ENCODE measurements around the gene SLC39A8. TPM values are rescaled to one million over a fixed set of nuclear protein-coding genes. Genes with fewer than 3 reads are reported as not detected.

The SLC39A8 gene
- 32.6 and 35.3 TPM in 2 replicates for polyA plus RNA-seq (2013)

DNA sequence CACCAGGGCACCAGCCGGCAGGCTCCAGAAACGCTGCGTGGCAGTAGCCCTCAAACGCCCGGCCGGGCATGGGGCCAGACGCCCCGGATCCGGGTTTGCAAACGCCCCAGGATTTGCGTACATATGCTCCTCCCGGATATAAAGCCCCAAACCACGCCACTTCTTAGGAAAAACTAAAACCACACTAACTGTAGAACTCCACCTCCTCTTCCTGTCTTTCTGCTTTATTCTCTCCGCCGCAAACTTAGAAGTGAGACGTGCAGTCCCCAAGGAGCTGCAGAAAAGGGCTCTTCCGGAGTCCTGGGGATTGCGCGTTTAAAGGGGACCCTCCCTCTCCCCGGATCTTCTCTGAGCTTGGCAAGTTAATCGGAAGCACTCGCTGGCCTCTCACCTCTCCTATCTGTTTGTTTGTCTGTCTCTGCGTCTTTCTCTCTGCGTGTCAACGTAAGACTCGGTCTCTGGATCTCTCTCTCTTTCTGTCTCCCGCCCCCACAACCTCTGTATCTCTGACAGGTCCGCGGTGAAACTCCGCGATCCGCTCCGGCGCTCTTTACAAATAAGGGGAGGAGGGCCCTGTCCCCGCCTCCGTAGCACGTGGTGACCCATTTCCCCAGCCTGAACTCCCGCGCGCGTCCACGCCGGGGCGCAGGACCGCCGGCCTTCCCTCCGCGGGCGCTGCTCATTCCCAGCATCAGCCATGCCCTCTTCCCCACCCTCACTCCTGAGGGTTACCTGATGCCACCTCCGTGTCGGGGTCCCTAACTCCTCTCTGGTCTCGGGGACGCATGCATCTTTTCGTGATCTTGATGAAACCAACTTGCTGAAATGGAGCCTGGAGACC, at the start of gene SLC39A8:
TSS of gene SLC39A8 (minus strand) at position 529 of the 841 bp plus-strand sequence. CDS start 820 bp downstream, outside the sequence.
- peak within 1 kb of the TSS; percentile 85 for H4K91ac ChIP-seq (ENCODE audit: low read depth, low read length)

DNA sequence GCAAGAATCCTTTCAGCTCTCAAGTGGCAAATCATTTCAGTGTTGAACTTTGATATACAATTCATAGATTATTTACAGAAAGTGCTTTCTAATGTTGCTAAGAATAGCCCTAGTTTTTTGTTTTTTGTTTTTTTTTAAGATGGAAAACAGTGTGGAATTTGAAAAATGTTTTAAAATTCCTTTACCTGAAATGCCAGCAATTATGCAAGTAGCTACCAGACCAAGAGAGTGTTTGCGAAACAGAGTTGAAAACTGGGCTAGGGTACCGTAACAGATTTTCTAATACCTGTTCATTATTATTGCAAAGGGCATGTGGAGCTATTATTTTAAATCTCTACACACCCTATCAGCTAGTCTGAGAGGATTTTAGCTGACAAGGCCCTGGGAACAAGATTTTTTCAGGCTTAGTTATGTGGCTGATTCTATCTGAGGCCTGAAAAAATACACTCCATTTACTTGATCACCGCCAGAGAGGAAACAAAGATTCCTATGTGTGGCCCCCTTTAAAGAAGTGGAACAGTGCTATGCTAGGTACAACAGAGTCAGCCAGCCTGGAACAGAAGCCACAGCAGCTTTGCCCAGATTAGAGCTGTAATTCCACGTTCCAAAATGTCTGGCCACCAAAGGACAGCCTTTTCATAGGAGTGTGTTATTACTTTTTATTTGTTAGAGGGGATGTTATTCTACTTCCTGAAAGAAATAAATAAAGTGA, 46.9 kb upstream of the SLC39A8 start:
- Histone ChIP-seq H2AFZ (ENCODE audit: insufficient read depth, low read length, poor library complexity) (peak overlapping the region; percentile 66), H2BK12ac (ENCODE audit: low read length) (peak overlapping the region; percentile 50), H3K79me1 (ENCODE audit: low read length) (peaks cover 8% of the 10 kb centered on the region), H3K27ac (ENCODE audit: low read depth, low read length) (peak overlapping the region; percentile 87), H3K4me3 (ENCODE audit: low read depth, low read length) (no peak overlapping the region), H3K36me3 (ENCODE audit: control insufficient read depth in 1 of 2, insufficient read depth in 2 of 2, low read length in 2 of 2) (no peaks in the 10 kb centered on the region), H4K8ac (ENCODE audit: low read depth, low read length) (peak overlapping the region; percentile 61), H2BK5ac (ENCODE audit: low read depth, low read length, poor library complexity) (peak overlapping the region; percentile 72), H3K27me3 (ENCODE audit: insufficient read depth, low read length) (no peaks in the 10 kb centered on the region), H3K4me1 (ENCODE audit: control insufficient read depth in 1 of 2, insufficient read depth in 2 of 2, low read length in 2 of 2) (peaks cover 2 to 5% of the 10 kb centered on the region in 2 experiments), H2BK120ac (ENCODE audit: insufficient read depth, low read length, poor library complexity) (peak overlapping the region; percentile 92), H2AK5ac (ENCODE audit: low read length) (no peak overlapping the region), H3K18ac (ENCODE audit: low read length) (no peak overlapping the region), H3K4me2 (ENCODE audit: low read length) (peak overlapping the region; percentile 50), H4K12ac (ENCODE audit: low read depth, low read length) (peak overlapping the region; percentile 43), H4K91ac (ENCODE audit: low read depth, low read length) (peak overlapping the region; percentile 76), H3K4ac (ENCODE audit: low read depth, low read length) (peak overlapping the region; percentile 27), H3K9me3 (ENCODE audit: insufficient read depth, low read depth, low read length) (no peaks in the 10 kb centered on the region), H3K9ac (ENCODE audit: low read length) (no peak overlapping the region), H3K23ac (ENCODE audit: low read length) (no peak overlapping the region), H3K14ac (ENCODE audit: low read length) (peak overlapping the region; percentile 34), H3K79me2 (ENCODE audit: control insufficient read depth, insufficient read depth, low read length, poor library complexity) (no peaks in the 10 kb centered on the region)
- DNase-seq: peak in 1 of 2 donors; percentile 54
- WGBS (ENCODE audit: extremely low coverage, insufficient coverage, insufficient read length): no CpG with 5 or more reads among the region's 4 CpGs

More for the DNA sequence above, at the start of gene SLC39A8:
- Histone ChIP-seq H3K18ac (ENCODE audit: low read length) (peak within 1 kb of the TSS; percentile 92), H4K12ac (ENCODE audit: low read depth, low read length) (peak within 1 kb of the TSS; percentile 89), H4K8ac (ENCODE audit: low read depth, low read length) (peak within 1 kb of the TSS; percentile 89), H3K27me3 (ENCODE audit: insufficient read depth, low read length) (no peaks in the 10 kb centered on the region), H3K79me2 (ENCODE audit: control insufficient read depth, insufficient read depth, low read length, poor library complexity) (peaks cover 9% of the 10 kb centered on the region), H3K9me3 (ENCODE audit: insufficient read depth, low read depth, low read length) (no peaks in the 10 kb centered on the region), H3K23ac (ENCODE audit: low read length) (no peak within 1 kb of the TSS), H3K36me3 (ENCODE audit: control insufficient read depth in 1 of 2, insufficient read depth in 2 of 2, low read length in 2 of 2) (no peaks in the 10 kb centered on the region), H2AK5ac (ENCODE audit: low read length) (peak within 1 kb of the TSS; percentile 64), H3K4ac (ENCODE audit: low read depth, low read length) (peak within 1 kb of the TSS; percentile 78), H2BK5ac (ENCODE audit: low read depth, low read length, poor library complexity) (peak within 1 kb of the TSS; percentile 72), H3K4me1 (ENCODE audit: control insufficient read depth in 1 of 2, insufficient read depth in 2 of 2, low read length in 2 of 2) (peaks cover 0 to 6% of the 10 kb centered on the region in 2 experiments), H3K14ac (ENCODE audit: low read length) (peak within 1 kb of the TSS; percentile 91), H3K4me3 (ENCODE audit: low read depth, low read length) (peak within 1 kb of the TSS; percentile 78), H3K4me2 (ENCODE audit: low read length) (peak within 1 kb of the TSS; percentile 68), H3K27ac (ENCODE audit: low read depth, low read length) (peak within 1 kb of the TSS; percentile 57), H2BK120ac (ENCODE audit: insufficient read depth, low read length, poor library complexity) (peak within 1 kb of the TSS; percentile 96), H2BK12ac (ENCODE audit: low read length) (peak within 1 kb of the TSS; percentile 62), H3K9ac (ENCODE audit: low read length) (peak within 1 kb of the TSS; percentile 49), H2AFZ (ENCODE audit: insufficient read depth, low read length, poor library complexity) (peak within 1 kb of the TSS; percentile 92), H3K79me1 (ENCODE audit: low read length) (peaks cover 10% of the 10 kb centered on the region)
- DNase-seq: peak; percentile 90 to 94
- WGBS (ENCODE audit: extremely low coverage, insufficient coverage, insufficient read length): no CpG with 5 or more reads among the region's 54 CpGs

DNA sequence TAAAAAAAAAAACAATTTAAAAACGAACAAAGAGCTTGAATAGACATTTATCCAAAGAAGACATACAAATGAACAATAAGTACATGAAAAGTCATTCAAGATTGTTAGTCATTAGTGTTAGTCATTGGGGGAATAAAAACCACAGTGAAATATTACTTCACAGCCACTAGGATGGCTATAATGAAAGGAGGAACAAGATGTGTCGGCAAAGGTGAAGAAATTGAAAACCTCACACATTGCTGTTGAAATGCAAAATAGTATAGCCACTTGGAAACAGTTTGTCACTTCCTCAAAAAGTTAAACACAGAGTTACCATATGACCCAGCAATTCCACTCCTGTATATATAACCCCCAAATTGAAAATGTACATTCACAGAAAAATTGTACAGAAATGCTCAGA, 45.2 kb upstream of the SLC39A8 start:
- DNase-seq: peak in 1 of 2 donors; percentile 52
- Histone ChIP-seq H3K79me1 (ENCODE audit: low read length) (peaks cover 8% of the 10 kb centered on the region), H3K9ac (ENCODE audit: low read length) (no peak overlapping the region), H3K27me3 (ENCODE audit: insufficient read depth, low read length) (no peaks in the 10 kb centered on the region), H3K27ac (ENCODE audit: low read depth, low read length) (no peak overlapping the region), H3K9me3 (ENCODE audit: insufficient read depth, low read depth, low read length) (no peaks in the 10 kb centered on the region), H3K4me2 (ENCODE audit: low read length) (no peak overlapping the region), H3K4me3 (ENCODE audit: low read depth, low read length) (no peak overlapping the region), H4K8ac (ENCODE audit: low read depth, low read length) (no peak overlapping the region), H4K91ac (ENCODE audit: low read depth, low read length) (no peak overlapping the region), H3K36me3 (ENCODE audit: control insufficient read depth in 1 of 2, insufficient read depth in 2 of 2, low read length in 2 of 2) (no peaks in the 10 kb centered on the region), H3K14ac (ENCODE audit: low read length) (no peak overlapping the region), H2BK5ac (ENCODE audit: low read depth, low read length, poor library complexity) (no peak overlapping the region), H2AK5ac (ENCODE audit: low read length) (no peak overlapping the region), H2BK120ac (ENCODE audit: insufficient read depth, low read length, poor library complexity) (no peak overlapping the region), H3K23ac (ENCODE audit: low read length) (no peak overlapping the region), H4K12ac (ENCODE audit: low read depth, low read length) (no peak overlapping the region), H2BK12ac (ENCODE audit: low read length) (no peak overlapping the region), H3K18ac (ENCODE audit: low read length) (no peak overlapping the region), H2AFZ (ENCODE audit: insufficient read depth, low read length, poor library complexity) (no peak overlapping the region), H3K4ac (ENCODE audit: low read depth, low read length) (no peak overlapping the region), H3K79me2 (ENCODE audit: control insufficient read depth, insufficient read depth, low read length, poor library complexity) (no peaks in the 10 kb centered on the region), H3K4me1 (ENCODE audit: control insufficient read depth in 1 of 2, insufficient read depth in 2 of 2, low read length in 2 of 2) (peaks cover 2 to 5% of the 10 kb centered on the region in 2 experiments)
- no CpG with 5 or more reads among the region's 2 CpGs for WGBS (ENCODE audit: extremely low coverage, insufficient coverage, insufficient read length)

DNA sequence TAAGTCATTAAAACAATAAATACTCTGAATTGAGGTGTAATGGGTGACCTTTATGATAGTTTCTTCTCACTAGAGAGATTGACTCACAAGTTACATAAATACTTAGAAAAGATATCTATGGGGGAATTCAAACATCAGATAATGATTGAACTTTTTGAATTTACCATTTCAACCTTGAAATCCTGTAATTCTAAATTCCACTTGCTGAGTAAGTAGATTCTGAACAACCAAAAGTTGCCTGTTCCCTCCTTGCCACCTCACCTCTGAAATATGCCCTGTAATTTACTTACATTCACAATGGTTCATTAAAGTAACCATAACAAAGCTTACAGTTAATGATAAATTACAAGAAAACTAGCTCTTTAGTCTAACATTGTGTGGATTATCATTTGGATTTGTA, 43.3 kb upstream of the SLC39A8 start:
- H3K36me3 ChIP-seq (ENCODE audit: control insufficient read depth in 1 of 2, insufficient read depth in 2 of 2, low read length in 2 of 2): no peaks in the 10 kb centered on the region
- H3K4ac ChIP-seq (ENCODE audit: low read depth, low read length): no peak overlapping the region
- no peak overlapping the region for H3K18ac ChIP-seq (ENCODE audit: low read length)
- no peak overlapping the region for H3K4me3 ChIP-seq (ENCODE audit: low read depth, low read length)
- H3K27ac ChIP-seq (ENCODE audit: low read depth, low read length): no peak overlapping the region
- peak; percentile 27 to 76 for DNase-seq
- H2BK120ac ChIP-seq (ENCODE audit: insufficient read depth, low read length, poor library complexity): no peak overlapping the region
- no peak overlapping the region for H3K14ac ChIP-seq (ENCODE audit: low read length)
- no peak overlapping the region for H2BK12ac ChIP-seq (ENCODE audit: low read length)
- no peaks in the 10 kb centered on the region for H3K27me3 ChIP-seq (ENCODE audit: insufficient read depth, low read length)
- no peak overlapping the region for H4K12ac ChIP-seq (ENCODE audit: low read depth, low read length)
- H3K23ac ChIP-seq (ENCODE audit: low read length): no peak overlapping the region
- peaks cover 8% of the 10 kb centered on the region for H3K79me1 ChIP-seq (ENCODE audit: low read length)
- no peaks in the 10 kb centered on the region for H3K9me3 ChIP-seq (ENCODE audit: insufficient read depth, low read depth, low read length)
- H3K4me2 ChIP-seq (ENCODE audit: low read length): no peak overlapping the region
- no peak overlapping the region for H2AK5ac ChIP-seq (ENCODE audit: low read length)
- H2BK5ac ChIP-seq (ENCODE audit: low read depth, low read length, poor library complexity): no peak overlapping the region
- H3K79me2 ChIP-seq (ENCODE audit: control insufficient read depth, insufficient read depth, low read length, poor library complexity): no peaks in the 10 kb centered on the region
- H2AFZ ChIP-seq (ENCODE audit: insufficient read depth, low read length, poor library complexity): no peak overlapping the region
- H4K8ac ChIP-seq (ENCODE audit: low read depth, low read length): no peak overlapping the region
- peaks cover 2 to 5% of the 10 kb centered on the region in 2 experiments for H3K4me1 ChIP-seq (ENCODE audit: control insufficient read depth in 1 of 2, insufficient read depth in 2 of 2, low read length in 2 of 2)
- H4K91ac ChIP-seq (ENCODE audit: low read depth, low read length): no peak overlapping the region
- H3K9ac ChIP-seq (ENCODE audit: low read length): no peak overlapping the region
